Endothelial cell of umbilical vein (primary cell): ENCODE data around the gene SPATA24. TPM values are rescaled to one million over a fixed set of nuclear protein-coding genes. Genes with fewer than 3 reads are reported as not detected.

ENCODE experiments used
- BruUV-seq: library from RNA; stranded (reverse); fragments of 400-500 nt; replicated peaks from 2 replicates; lab custom pipeline; 2021; lab: Mats Ljungman, UMichigan
- CTCF ChIA-PET: fragments of 300-600, 350-600 bp; sonication (Branson Sonifier 250); formaldehyde crosslinking; loops from one replicate; lab custom pipeline; 2021; ENCODE audit warnings: antibody characterized with exemption, inconsistent platforms; lab: Charles Lee
- POLR2A ChIA-PET: fragments of 300-600, 350-600 bp; sonication (Branson Sonifier 250); formaldehyde crosslinking; loops from one replicate; lab custom pipeline; 2021; ENCODE audit warnings: antibody characterized with exemption, inconsistent platforms; lab: Charles Lee
- DNase-seq: peaks from one replicate; pipeline ENCODE4 v3.0.0-alpha.2; 2011; ENCODE audit warnings: low read depth, low spot score
- FAIRE-seq: peaks from 2 replicates; lab custom pipeline; 2011; peaks lifted over from hg19 to GRCh38; lab: Jason Lieb, UNC
- H2AFZ ChIP-seq: 2 replicates; pipeline ENCODE4 v1.6.0; 2012; ENCODE audit warnings: low read depth, low read length, control low read depth, inconsistent platforms
- H3K27ac ChIP-seq: 2 replicates; pipeline ENCODE4 v1.5.1; 2011; ENCODE audit warnings: low read depth, mild to moderate bottlenecking, control low read depth, low read length, moderate library complexity; ENCODE audit not compliant: insufficient read depth
- H3K27me3 ChIP-seq, 2 experiments: 2 replicates each; pipeline versions ENCODE4 v1.6.0 to v1.6.1; 2011; ENCODE audit warnings: low read length in 2 of 2, mixed read lengths in 1 of 2; ENCODE audit not compliant: control insufficient read depth in 2 of 2, insufficient read depth in 2 of 2
- H3K36me3 ChIP-seq, 2 experiments: 2 replicates in 1 of 2; 3 replicates in 1 of 2; pipeline ENCODE4 v1.5.1; 2011; ENCODE audit warnings: low read length in 2 of 2, mild to moderate bottlenecking in 1 of 2, moderate library complexity in 1 of 2; ENCODE audit not compliant: control insufficient read depth in 2 of 2, insufficient read depth in 2 of 2; ENCODE audit errors: extremely low read depth in 1 of 2
- H3K4me1 ChIP-seq: 3 replicates; pipeline ENCODE4 v1.5.1; 2011; ENCODE audit warnings: mild to moderate bottlenecking, low read length; ENCODE audit not compliant: control insufficient read depth, insufficient read depth; ENCODE audit errors: extremely low read depth
- H3K4me2 ChIP-seq: 2 replicates; pipeline ENCODE4 v1.6.1; 2011; ENCODE audit warnings: low read length, control low read depth, mixed read lengths; ENCODE audit not compliant: insufficient read depth
- H3K4me3 ChIP-seq, 3 experiments: fragments of 200-600 bp in 1 of 3; sonication (generic), shearing (Covaris generic) in 1 of 3; replicated peaks in 1 of 3; 2 replicates each; pipeline ENCODE4 v1.5.1; 2011 to 2016; ENCODE audit warnings: control low read depth in 3 of 3, low read length in 3 of 3, mild to moderate bottlenecking in 2 of 3, inconsistent platforms in 1 of 3, low read depth in 1 of 3, moderate library complexity in 1 of 3; ENCODE audit not compliant: insufficient read depth in 1 of 3
- H3K79me2 ChIP-seq: 2 replicates; pipeline ENCODE4 v1.6.0; 2012; ENCODE audit warnings: low read length, inconsistent platforms; ENCODE audit not compliant: control insufficient read depth, insufficient read depth
- H3K9ac ChIP-seq: replicated peaks from 2 replicates; pipeline ENCODE3; 2011; ENCODE audit warnings: low read length, control low read depth; ENCODE audit not compliant: insufficient read depth; ENCODE audit errors: extremely low read depth
- H3K9me1 ChIP-seq: replicated peaks from 3 replicates; pipeline ENCODE4 v1.6.0; 2011; ENCODE audit warnings: mild to moderate bottlenecking, low read length; ENCODE audit not compliant: control insufficient read depth, insufficient read depth; ENCODE audit errors: extremely low read depth
- H3K9me3 ChIP-seq: replicated peaks from 2 replicates; pipeline ENCODE4 v1.5.1; 2012; ENCODE audit warnings: low read length, inconsistent platforms; ENCODE audit not compliant: control insufficient read depth, insufficient read depth
- H4K20me1 ChIP-seq: replicated peaks from 2 replicates; pipeline ENCODE3; 2011; ENCODE audit warnings: mild to moderate bottlenecking, low read length; ENCODE audit not compliant: control insufficient read depth, insufficient read depth; ENCODE audit errors: extremely low read depth
- FOS ChIP-seq: IDR thresholded peaks from 2 replicates; pipeline ENCODE4 v1.6.1; 2011; ENCODE audit warnings: mild to moderate bottlenecking, low read length, moderate library complexity, borderline replicate concordance; ENCODE audit not compliant: insufficient read depth
- GATA2 ChIP-seq: IDR thresholded peaks from 2 replicates; pipeline ENCODE4 v1.7.0; 2011; ENCODE audit warnings: low read depth, mild to moderate bottlenecking, moderate library complexity, mixed read lengths, low read length; ENCODE audit not compliant: insufficient read length, insufficient read depth
- JUN ChIP-seq: IDR thresholded peaks from 2 replicates; pipeline ENCODE4 v1.6.1; 2011; ENCODE audit warnings: borderline replicate concordance, low read depth; ENCODE audit not compliant: insufficient read length, insufficient read depth
- MYC ChIP-seq: IDR thresholded peaks from one replicate; pipeline ENCODE4 v1.6.1; 2011; ENCODE audit warnings: mild to moderate bottlenecking, low read depth, low read length
- dilution Hi-C: fragments of 300-500 bp; cut with MboI; formaldehyde crosslinking; loops from one replicate; pipeline ENCODE4 v1.15.0; 2019; ENCODE audit warnings: low sequenced_read_pairs; ENCODE audit not compliant: extremely low pct_ligation_motif_present
- intact Hi-C: fragments of 100-400 bp; cut with micrococcal nuclease; formaldehyde crosslinking; loops from one replicate; pipeline ENCODE4 v1.10.0; 2022
- polyA plus RNA-seq, 4 experiments: library from polyadenylated mRNA; depleted of rRNA in 3 of 4; stranded (reverse) in 3 of 4; unstranded in 1 of 4; fragments of >200 nt; gene quantifications; 2 replicates each; pipeline versions ENCODE4 v1.2.1 to v1.2.3, GENCODE V29; 2011 to 2012; ENCODE audit warnings: missing spikeins in 1 of 4
- total RNA-seq: library from RNA; stranded (reverse); gene quantifications from 2 replicates; pipeline ENCODE4 v1.2.3, GENCODE V29; 2021
- TF ChIP-seq, protein P1 (sequence below), 2 donors: IDR thresholded peaks; 1 replicate in 1 of 2; 2 replicates in 1 of 2; pipeline ENCODE4 v1.5.1; 2011; ENCODE audit warnings: low read length in 2 of 2, mild to moderate bottlenecking in 2 of 2, moderate library complexity in 2 of 2, control low read depth in 1 of 2, inconsistent platforms in 1 of 2, low read depth in 1 of 2; ENCODE audit not compliant: insufficient read depth in 1 of 2; ENCODE audit errors: extremely low read depth in 1 of 2
- TF ChIP-seq, protein P2 (sequence below): IDR thresholded peaks from 2 replicates; pipeline ENCODE4 v1.6.1; 2011; ENCODE audit not compliant: insufficient read depth, insufficient read length

The SPATA24 gene
- total and polyA plus RNA-seq, 2 donors (not counting 3 experiments of a cell fraction or from before 2014, with no cell fraction given) = 3.2 to 7.9 TPM

DNA sequence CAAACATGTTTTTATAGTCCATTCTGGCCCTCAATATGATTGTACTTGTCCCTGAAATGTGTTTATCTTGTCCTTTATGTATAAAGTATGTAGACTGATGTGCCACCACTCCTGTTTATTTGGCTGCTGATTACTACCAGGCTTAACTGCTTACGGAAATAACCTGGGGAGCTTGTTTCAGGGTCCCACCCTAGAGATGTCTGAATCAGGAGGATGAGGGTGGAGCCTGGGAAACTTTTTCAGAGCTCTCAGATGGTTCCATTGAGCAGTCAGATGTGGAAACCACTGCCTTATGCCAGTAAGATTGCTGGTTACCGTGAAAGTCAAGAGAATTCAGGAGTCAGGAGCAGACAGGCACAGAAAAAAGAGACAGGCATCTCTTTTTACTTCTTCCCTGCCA lies 40.0 kb downstream of the SPATA24 start:
- no peak for DNase-seq
- H4K20me1 ChIP-seq = peaks cover 3% of the 10 kb centered on the region
- H3K27me3 ChIP-seq = no peaks in the 10 kb centered on the region
- H2AFZ ChIP-seq = no peak overlapping the region
- H3K36me3 ChIP-seq = peaks cover 2 to 17% of the 10 kb centered on the region in 2 experiments
- ChIA-PET POLR2A (no interaction called here), CTCF (no interaction called here)
- FAIRE-seq = no peak
- TF ChIP-seq MYC (no peak), FOS (no peak), GATA2 (no peak), JUN (no peak)
- TF ChIP-seq, protein P1, sequence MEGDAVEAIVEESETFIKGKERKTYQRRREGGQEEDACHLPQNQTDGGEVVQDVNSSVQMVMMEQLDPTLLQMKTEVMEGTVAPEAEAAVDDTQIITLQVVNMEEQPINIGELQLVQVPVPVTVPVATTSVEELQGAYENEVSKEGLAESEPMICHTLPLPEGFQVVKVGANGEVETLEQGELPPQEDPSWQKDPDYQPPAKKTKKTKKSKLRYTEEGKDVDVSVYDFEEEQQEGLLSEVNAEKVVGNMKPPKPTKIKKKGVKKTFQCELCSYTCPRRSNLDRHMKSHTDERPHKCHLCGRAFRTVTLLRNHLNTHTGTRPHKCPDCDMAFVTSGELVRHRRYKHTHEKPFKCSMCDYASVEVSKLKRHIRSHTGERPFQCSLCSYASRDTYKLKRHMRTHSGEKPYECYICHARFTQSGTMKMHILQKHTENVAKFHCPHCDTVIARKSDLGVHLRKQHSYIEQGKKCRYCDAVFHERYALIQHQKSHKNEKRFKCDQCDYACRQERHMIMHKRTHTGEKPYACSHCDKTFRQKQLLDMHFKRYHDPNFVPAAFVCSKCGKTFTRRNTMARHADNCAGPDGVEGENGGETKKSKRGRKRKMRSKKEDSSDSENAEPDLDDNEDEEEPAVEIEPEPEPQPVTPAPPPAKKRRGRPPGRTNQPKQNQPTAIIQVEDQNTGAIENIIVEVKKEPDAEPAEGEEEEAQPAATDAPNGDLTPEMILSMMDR (IDR thresholded peaks at IDR 0.05; ENCODE audit: extremely low read depth in 1 of 2, insufficient read depth in 1 of 2, low read depth in 1 of 2, low read length in 2 of 2) = no peak
- TF ChIP-seq, protein P2, sequence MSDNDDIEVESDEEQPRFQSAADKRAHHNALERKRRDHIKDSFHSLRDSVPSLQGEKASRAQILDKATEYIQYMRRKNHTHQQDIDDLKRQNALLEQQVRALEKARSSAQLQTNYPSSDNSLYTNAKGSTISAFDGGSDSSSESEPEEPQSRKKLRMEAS = no peak
- BruUV-seq = no TSS peak
- no peak overlapping the region for H3K9ac ChIP-seq
- no peak overlapping the region for H3K27ac ChIP-seq
- intact Hi-C loops = no loop called here
- H3K4me1 ChIP-seq = no peaks in the 10 kb centered on the region
- no peaks in the 10 kb centered on the region for H3K9me1 ChIP-seq
- no peaks in the 10 kb centered on the region for H3K9me3 ChIP-seq
- no peak overlapping the region for H3K4me3 ChIP-seq
- dilution Hi-C loops = no loop called here
- no peak overlapping the region for H3K4me2 ChIP-seq
- H3K79me2 ChIP-seq = peaks cover 13% of the 10 kb centered on the region
